HG02981 (cell line): ENCODE results near the gene FGF22.
"Not testable (repeated sequence)": the region's sequence is repeated elsewhere in the genome, so short reads cannot be mapped to it uniquely, and the experiment has no call there.

Experiments used
- ATAC-seq: cut with Tn5 transposase; IDR thresholded peaks from one replicate; pipeline ENCODE4 v1.9.1; 2021; ENCODE audit warnings: mild to moderate bottlenecking, moderate library complexity; ENCODE audit not compliant: unreplicated experiment

Gene FGF22

GRCh38 chr19:607301-608154, 32.2 kb upstream of the FGF22 start:
- ATAC-seq = no peak

- ATAC-seq = no peak
Observed at GRCh38 chr19:608155-609003, 31.3 kb upstream of the FGF22 start.

DNA sequence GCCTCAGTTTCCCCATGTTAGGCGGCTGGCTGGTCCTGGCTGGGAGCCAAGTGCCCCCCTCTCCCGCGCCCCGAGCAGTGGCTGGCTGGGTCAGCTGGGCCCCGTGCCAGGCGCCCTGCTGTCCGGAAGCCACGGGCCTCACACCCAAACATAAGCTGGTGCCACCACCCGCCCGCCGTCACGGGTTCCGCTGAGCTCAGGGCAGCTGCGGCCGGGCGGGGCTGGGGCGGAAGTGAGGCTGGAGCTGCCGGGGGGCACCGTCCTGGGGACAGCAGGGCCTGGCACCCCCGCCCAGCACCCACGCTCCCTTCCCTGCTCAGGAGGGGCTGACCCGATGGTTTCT, 30.7 kb upstream of the FGF22 start:
- ATAC-seq = no peak

- ATAC-seq = no peak
Observed at GRCh38 chr19:610071-610800, 29.4 kb upstream of the FGF22 start.

- no peak for ATAC-seq
Observed at GRCh38 chr19:610801-611480, 28.7 kb upstream of the FGF22 start.

DNA sequence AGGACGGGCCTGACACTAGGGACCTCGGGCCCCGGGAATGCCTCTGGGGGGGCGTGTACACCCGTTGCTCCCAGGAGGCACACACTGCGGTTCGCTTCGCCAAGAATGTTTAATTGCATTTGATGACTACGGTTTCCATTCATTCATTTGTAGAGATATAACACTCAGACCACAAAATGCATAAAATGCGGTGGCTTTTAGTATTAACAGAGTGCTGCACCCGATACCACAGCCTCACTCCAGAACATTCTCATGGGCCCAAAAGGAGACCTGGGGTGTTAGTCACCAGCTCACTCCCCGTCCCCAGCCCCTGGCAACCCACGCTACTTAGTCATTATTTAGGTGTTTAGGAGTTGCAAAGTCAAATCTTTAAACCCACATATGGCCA, 28.2 kb upstream of the FGF22 start:
- ATAC-seq = no peak

GRCh38 chr19:612941-613340, 26.7 kb upstream of the FGF22 start:
- ATAC-seq = no peak

- no peak for ATAC-seq
Observed at GRCh38 chr19:613732-614567, 25.7 kb upstream of the FGF22 start.

DNA sequence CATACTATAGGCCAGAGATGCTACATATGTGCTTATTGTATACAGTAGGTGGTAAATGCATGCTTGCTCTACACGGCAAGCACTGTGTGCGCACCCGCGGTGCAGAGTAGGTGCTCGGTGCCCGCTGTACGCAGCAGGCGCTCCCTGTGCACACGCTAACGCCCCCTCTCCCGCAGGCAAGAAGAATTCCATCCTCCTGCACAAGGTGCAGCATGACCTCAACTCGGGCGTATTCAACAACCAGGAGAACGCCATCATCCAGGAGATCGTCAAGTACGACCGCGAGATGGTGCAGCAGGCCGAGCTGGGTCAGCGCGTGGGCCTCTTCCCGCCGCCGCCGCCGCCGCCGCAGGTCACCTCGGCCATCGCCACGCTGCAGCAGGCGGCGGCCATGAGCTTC, 24.1 kb upstream of the FGF22 start:
- no peak for ATAC-seq

DNA sequence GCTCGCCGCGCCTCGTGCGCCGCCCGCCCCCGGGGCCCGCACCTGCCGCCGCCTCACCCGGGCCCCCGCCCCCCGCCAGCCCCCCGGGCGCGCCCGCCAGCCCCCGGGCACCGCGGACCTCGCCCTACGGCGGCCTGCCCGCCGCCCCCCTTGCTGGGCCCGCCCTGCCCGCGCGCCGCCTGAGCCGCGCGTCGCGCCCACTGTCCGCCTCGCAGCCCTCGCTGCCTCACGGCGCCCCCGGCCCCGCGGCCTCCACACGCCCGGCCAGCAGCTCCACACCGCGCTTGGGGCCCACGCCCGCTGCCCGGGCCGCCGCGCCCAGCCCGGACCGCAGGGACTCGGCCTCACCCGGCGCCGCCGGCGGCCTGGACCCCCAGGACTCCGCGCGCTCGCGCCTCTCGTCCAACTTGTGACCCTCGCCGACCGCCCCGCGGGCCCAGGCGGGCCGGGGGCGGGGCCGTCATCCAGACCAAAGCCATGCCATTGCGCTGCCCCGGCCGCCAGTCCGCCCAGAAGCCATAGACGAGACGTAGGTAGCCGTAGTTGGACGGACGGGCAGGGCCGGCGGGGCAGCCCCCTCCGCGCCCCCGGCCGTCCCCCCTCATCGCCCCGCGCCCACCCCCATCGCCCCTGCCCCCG, 23.5 kb upstream of the FGF22 start:
- no peak for ATAC-seq

DNA sequence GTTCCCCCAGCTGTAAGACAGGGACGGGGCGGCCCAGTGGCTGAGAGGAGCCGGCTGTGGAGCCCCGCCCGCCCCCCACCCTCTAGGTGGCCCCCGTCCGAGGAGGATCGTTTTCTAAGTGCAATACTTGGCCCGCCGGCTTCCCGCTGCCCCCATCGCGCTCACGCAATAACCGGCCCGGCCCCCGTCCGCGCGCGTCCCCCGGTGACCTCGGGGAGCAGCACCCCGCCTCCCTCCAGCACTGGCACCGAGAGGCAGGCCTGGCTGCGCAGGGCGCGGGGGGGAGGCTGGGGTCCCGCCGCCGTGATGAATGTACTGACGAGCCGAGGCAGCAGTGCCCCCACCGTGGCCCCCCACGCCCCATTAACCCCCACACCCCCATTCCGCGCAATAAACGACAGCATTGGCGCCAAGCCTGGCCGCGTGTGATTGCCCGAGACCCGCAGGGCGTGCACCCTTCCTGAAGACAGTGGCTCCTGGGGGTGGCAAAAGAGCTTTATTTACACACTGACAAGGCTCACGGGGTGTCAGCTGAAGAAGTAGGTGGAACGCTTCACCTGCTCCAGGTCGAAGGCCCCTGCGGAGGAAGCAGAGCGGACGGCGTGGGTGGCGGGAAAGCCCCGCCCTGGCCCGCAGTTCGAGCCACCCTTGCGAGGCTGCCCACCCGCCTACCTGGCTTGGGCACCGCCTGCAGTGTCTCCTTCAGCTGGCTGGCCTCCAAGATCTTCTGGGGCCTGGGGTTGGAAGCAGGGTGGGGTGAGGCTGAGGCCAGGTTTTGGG, 22.7 kb upstream of the FGF22 start:
- no peak for ATAC-seq

DNA sequence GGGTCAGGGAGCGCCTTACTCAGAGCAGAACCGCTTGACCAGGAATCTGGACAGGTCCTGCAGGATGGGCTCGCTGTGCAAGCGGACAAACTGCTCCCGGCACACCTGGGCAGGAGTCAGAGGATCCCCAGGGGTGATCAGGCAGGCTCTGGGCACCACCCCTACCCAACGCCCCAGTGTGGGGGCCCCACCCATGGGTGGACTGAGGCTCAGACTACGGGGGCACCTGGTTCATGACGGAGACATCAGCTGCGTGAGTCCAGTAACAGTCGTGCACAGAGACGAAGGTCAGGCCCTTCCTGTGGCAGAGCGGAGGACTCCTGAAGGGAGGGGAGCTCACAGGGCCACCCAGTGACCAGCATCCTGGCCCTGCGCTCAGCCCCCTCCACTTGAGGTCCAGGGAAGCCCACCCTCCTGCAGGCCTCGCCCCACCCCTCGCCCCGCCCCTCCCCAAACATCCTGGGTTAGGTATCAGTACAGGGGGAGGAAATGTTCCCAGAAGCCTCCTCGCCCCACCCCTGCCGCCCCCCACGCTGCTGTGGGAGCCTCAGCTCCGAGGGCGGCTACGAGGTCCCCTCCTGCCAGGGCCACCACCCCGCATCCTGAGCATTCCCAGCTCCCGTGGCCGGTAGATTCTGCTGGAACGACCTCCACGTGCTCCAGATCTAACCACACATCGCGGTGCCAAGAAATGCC, 22.0 kb upstream of the FGF22 start:
- no peak for ATAC-seq

- ATAC-seq = no peak
Observed at GRCh38 chr19:618247-618619, 21.4 kb upstream of the FGF22 start.

DNA sequence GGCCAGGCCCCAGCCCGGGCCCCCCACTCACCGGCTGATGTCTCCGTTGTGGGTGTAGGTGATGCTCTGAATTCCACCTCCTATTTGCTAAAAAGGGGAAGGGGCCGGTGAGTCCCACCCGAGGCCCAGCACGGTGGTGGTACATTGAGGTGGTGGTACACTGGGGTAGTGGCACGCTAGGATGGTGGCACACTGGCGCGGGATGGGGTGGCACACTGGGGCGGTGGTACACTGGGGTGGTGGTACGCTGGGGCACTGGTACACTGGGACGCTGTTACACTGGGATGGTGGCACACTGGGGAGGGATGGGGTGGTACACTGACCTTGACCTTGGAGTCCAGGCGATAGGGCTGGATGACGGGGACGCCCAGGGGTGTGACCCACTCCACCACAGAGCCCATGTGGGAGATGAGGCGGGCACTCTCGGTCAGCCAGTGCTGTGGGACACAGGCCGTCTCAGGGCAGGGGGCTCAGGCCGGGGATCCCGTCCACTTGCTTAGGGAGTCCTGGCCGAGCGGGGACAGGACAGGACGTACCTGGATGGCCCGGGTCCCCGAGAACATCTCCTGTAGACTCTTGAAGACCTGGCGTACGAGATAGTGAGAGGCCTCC, 20.9 kb upstream of the FGF22 start:
- no peak for ATAC-seq

- no peak for ATAC-seq
Observed at GRCh38 chr19:619286-620002, 20.2 kb upstream of the FGF22 start.

- no peak for ATAC-seq
Observed at GRCh38 chr19:620166-620862, 19.4 kb upstream of the FGF22 start.

DNA sequence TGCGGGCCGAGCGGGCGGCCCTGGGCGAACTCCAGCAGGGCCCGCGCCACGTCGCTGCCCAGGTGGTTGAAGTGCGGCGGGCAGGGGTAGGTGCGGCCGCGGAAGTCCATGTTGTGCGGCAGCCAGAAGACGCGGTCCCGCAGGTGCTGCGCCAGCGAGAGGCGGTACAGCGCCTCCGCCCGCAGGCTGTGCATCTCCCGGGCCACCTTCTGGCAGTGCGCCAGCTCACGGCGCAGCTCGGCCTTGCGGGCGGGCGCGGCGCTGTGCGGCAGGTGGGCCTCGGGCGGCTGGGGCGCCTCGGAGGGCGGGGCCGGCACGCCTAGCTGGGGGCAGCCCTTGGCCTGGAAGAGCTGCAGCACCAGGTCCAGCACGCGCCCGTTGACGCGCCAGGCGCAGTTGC, 18.5 kb upstream of the FGF22 start:
- ATAC-seq = not testable (repeated sequence)
